C4-2B (cell line): ENCODE measurements around the gene C11orf98.

Source experiments
- CTCF ChIP-seq: fragments of 450-650 bp; conservative IDR thresholded peaks from 2 replicates; pipeline ENCODE4 v1.5.1; 2017; ENCODE audit warnings: mild to moderate bottlenecking
- ZFX ChIP-seq: fragments of 450-650 bp; IDR thresholded peaks from 2 replicates; pipeline ENCODE4 v1.6.1; 2017

- TF ChIP-seq CTCF (no peak), ZFX (no peak)
These were observed 16.0 kb downstream of the C11orf98 start for GRCh38 chr11:62648967-62649364.
